Common myeloid progenitor, CD34-positive (primary cell): ENCODE results near the gene PGAM1.
A peak's percentile ranks its signal among the peaks of the same experiment; 100 is the strongest.
"Not testable (repeated sequence)": the region's sequence is repeated elsewhere in the genome, so short reads cannot be mapped to it uniquely, and the experiment has no call there.

Experiments
- CTCF ChIA-PET: fragments of 350-600 bp; sonication (Branson Sonifier 250); formaldehyde crosslinking; loops from one replicate; lab custom pipeline; 2021; ENCODE audit warnings: antibody characterized with exemption; lab: Charles Lee
- POLR2A ChIA-PET: fragments of 350-600 bp; sonication (Branson Sonifier 250); formaldehyde crosslinking; loops from one replicate; lab custom pipeline; 2021; ENCODE audit warnings: antibody characterized with exemption; lab: Charles Lee
- DNase-seq, 3 donors: peaks; one replicate each; pipeline versions ENCODE4 v3.0.0 to v3.0.0-alpha.2; 2013
- H3K27ac ChIP-seq, 2 experiments: 1 replicate in 1 of 2; 2 replicates in 1 of 2; pipeline ENCODE4 v1.7.0; 2013; ENCODE audit warnings: inconsistent platforms in 2 of 2, low read length in 2 of 2, mild to moderate bottlenecking in 2 of 2, low read depth in 1 of 2, moderate library complexity in 1 of 2; ENCODE audit not compliant: severe bottlenecking in 2 of 2, insufficient read depth in 1 of 2, poor library complexity in 1 of 2
- H3K27me3 ChIP-seq, 5 experiments: replicated peaks in 2 of 5; 1 replicate in 3 of 5; 2 replicates in 2 of 5; pipeline versions ENCODE4 v1.6.1 to v1.7.0; 2013; ENCODE audit warnings: low read length in 4 of 5, mild to moderate bottlenecking in 2 of 5, moderate library complexity in 2 of 5, inconsistent platforms in 1 of 5; ENCODE audit not compliant: insufficient read depth in 5 of 5, control insufficient read depth in 4 of 5
- H3K36me3 ChIP-seq, 4 experiments: 1 replicate in 2 of 4; 2 replicates in 2 of 4; pipeline versions ENCODE4 v1.6.1 to v1.7.0; 2013; ENCODE audit warnings: low read length in 3 of 4, control low read depth in 1 of 4, mild to moderate bottlenecking in 1 of 4; ENCODE audit not compliant: control insufficient read depth in 4 of 4, insufficient read depth in 4 of 4
- H3K4me1 ChIP-seq, 4 experiments: 1 replicate in 3 of 4; 2 replicates in 1 of 4; pipeline versions ENCODE4 v1.6.1 to v1.7.1; 2013; ENCODE audit warnings: low read length in 3 of 4, mild to moderate bottlenecking in 3 of 4, control low read depth in 1 of 4, inconsistent platforms in 1 of 4, moderate library complexity in 1 of 4; ENCODE audit not compliant: control insufficient read depth in 4 of 4, insufficient read depth in 4 of 4; ENCODE audit errors: control extremely low read depth in 1 of 4
- H3K4me3 ChIP-seq, 7 experiments: 1 replicate in 4 of 7; 2 replicates in 3 of 7; pipeline versions ENCODE4 v1.5.1 to v1.7.0; 2013; ENCODE audit warnings: mild to moderate bottlenecking in 7 of 7, low read length in 6 of 7, moderate library complexity in 6 of 7, inconsistent platforms in 2 of 7, low read depth in 2 of 7, control low read depth in 1 of 7; ENCODE audit not compliant: insufficient read depth in 4 of 7, control insufficient read depth in 1 of 7; ENCODE audit errors: extremely low read depth in 1 of 7
- H3K9me3 ChIP-seq, 5 experiments: 1 replicate in 4 of 5; 2 replicates in 1 of 5; pipeline versions ENCODE4 v1.6.1 to v1.7.1; 2013; ENCODE audit warnings: low read length in 4 of 5, mild to moderate bottlenecking in 2 of 5, inconsistent platforms in 1 of 5, low read depth in 1 of 5, moderate library complexity in 1 of 5; ENCODE audit not compliant: control insufficient read depth in 4 of 5, insufficient read depth in 2 of 5; ENCODE audit errors: control extremely low read depth in 1 of 5
- WGBS: methylation state at CpG from one replicate; pipeline ENCODE4 v1.1.5; 2013; ENCODE audit not compliant: insufficient coverage; 5-methylcytosine and 5-hydroxymethylcytosine counted together

PGAM1 gene

DNA sequence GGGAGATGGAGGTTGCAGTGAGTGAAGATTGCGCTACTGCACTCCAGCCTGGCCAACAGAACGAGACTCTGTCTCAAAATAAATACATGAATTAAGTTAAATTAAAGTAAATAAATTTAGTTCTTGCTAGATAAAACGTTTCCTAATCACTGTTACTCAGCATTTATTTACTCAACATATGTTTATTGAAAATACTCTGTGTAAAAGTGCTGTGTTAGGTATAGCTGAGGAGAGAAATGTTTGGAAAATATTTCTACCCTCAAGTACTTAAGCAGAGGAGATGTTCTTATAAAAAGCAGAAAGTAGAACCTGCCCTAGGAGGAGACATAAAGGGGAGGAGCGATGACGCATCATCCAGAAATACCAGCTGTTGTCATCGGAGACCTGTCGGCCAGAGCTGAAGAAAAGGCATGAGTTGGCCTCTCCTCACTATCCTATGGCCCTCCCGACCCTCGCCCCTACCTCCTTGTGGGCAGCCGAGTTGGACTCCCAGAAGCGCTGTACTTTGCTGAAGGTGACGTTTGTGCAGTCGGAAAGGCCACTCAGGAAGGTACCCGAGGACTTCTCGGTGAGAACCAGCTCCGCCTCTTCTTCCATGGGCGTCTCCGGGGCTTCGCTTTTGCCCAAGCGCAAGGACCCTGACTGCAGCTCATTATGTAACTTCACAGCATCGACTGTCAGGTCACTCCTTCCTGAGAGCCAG is 26.0 kb upstream of the PGAM1 start:
- POLR2A ChIA-PET = interaction anchor here (0.6 to 0.8 kb wide), 3 partner anchors 13 to 30 kb away, joined by 3 to 5 read pairs (median 3); no protein-coding TSS in a partner anchor

DNA sequence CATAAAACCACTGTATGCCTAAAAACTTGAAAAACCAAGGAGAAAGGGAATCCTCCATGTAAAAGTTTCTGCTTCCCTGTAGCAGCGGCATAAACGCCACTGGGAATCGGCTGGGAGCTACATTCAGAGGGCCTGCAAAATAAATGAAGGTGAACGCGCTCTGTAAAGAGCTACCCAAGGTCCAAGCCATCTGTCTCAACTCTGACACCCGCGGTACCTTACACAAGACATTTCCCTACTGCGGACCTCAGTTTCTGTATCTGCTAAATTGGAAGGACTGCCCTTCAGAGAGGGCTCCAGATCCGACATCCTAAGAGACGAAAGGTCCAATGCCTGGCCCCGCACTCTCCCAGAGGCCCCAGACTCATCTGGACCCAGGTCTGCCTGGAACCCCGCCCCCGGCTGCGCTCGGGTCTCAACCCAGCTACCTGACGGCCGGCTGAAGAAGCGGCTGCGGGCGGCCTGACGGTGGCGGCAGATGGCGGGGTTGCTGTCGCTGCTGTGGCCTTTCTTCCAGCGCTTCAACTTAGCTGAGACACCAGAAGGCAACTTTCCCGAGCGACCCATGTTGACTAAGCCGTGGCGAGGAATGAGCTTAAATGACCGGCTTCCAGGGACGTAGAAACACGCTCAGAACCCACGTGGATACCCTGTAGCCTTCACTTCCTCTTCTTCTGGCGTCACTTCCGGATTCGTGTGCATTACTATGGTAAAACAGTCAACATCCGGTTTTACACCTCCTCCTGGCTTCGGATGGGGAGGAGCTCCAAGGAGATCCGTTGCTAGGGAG is 25.1 kb upstream of the PGAM1 start, which contains the start of gene RRP12:
Gene RRP12 (minus strand): TSS at position 676 of the 790 bp plus-strand sequence. CDS start 109 bp downstream, at position 567.
- peak; percentile 99 for DNase-seq
- POLR2A ChIA-PET = interaction anchor here (0.6 kb wide), 1 partner anchor 29 kb away, joined by 5 read pairs; no protein-coding TSS in a partner anchor
- Histone ChIP-seq H3K36me3 (peaks cover 6 to 13% (median 9%) of the 10 kb centered on the region in 4 experiments), H3K4me1 (peaks cover 0 to 23% (median 17%) of the 10 kb centered on the region in 4 experiments), H3K27ac (peak within 1 kb of the TSS; percentile 95 to 98), H3K9me3 (no peaks in the 10 kb centered on the region), H3K27me3 (no peaks in the 10 kb centered on the region), H3K4me3 (peak within 1 kb of the TSS; percentile 65 to 93 (median 90))
- CTCF ChIA-PET = interaction anchor here (0.7 to 3.7 kb wide), 14 partner anchors 10 to 81 kb away, joined by 3 to 13 read pairs (median 4); no protein-coding TSS in a partner anchor
- 0% methylated on average over 37 of the region's 39 CpGs for WGBS

More for the DNA sequence above, 26.0 kb upstream of the PGAM1 start:
- peak overlapping the region in 6 of 7 experiments; percentile 88 to 93 (median 90) for H3K4me3 ChIP-seq
- peaks cover 0 to 19% (median 13%) of the 10 kb centered on the region in 4 experiments for H3K4me1 ChIP-seq
- H3K27ac ChIP-seq = peak overlapping the region; percentile 95 to 98
- H3K9me3 ChIP-seq = no peaks in the 10 kb centered on the region
- H3K27me3 ChIP-seq = no peaks in the 10 kb centered on the region
- peaks cover 6 to 19% (median 10%) of the 10 kb centered on the region in 4 experiments for H3K36me3 ChIP-seq
- WGBS = 34% methylated on average over 18 of the region's 21 CpGs
- peak in 2 of 3 donors; percentile 51 to 75 for DNase-seq
- CTCF ChIA-PET = interaction anchor here (0.6 to 3.7 kb wide), 12 partner anchors 9 to 239 kb away, joined by 3 to 13 read pairs (median 4); no protein-coding TSS in a partner anchor

DNA sequence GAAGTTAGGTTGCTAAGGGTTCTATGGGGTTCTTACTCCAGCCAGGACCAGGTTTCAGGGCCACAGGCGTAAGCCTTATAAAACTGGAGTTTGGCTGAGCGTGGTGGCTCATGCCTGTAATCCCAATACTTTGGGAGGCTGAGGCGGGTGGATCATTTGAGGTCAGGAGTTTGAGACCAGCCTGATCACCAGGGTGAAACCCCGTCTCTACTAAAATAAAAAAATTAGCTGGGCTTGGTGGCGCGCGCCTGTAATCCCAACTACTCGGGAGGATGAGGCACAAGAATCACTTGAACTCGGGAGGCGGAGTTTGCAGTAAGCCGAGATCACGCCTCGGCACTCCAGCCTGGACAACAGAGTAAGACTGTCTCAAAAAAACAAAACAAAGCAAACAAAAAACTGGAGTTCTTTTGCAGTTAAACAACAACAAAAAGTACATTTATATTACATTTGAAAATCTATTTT is 24.5 kb upstream of the PGAM1 start:
- H3K36me3 ChIP-seq = peaks cover under 1 to 7% (median 3%) of the 10 kb centered on the region in 4 experiments
- no peak for DNase-seq
- 69% methylated on average over 10 of the region's 13 CpGs for WGBS
- H3K4me1 ChIP-seq = peaks cover 0 to 29% (median 23%) of the 10 kb centered on the region in 4 experiments
- H3K27ac ChIP-seq = peak overlapping the region; percentile 95 to 98
- H3K9me3 ChIP-seq = no peaks in the 10 kb centered on the region
- H3K4me3 ChIP-seq = peak overlapping the region in 6 of 7 experiments; percentile 65 to 93 (median 89)
- CTCF ChIA-PET = interaction anchor here (0.7 to 3.7 kb wide), 9 partner anchors 9 to 57 kb away, joined by 3 to 13 read pairs (median 4); no protein-coding TSS in a partner anchor
- no peaks in the 10 kb centered on the region for H3K27me3 ChIP-seq
- POLR2A ChIA-PET = no interaction called here

DNA sequence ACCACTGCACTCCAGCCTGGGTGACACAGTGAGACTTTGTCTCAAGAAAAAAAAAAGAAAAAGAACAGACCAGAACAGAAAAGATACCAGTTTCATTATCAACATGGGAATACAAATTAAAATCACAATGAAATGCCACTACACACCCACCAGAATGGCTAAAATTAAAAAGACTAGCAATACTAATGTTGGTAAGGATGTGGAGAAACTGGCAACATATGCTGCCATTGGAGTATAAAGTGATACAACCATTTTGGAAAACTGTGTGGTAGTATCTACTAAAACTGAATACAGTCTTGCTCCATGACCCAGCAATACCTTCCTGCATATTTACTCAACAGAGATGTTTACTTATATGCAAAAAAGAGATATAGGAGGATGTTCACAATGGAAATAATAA is 21.9 kb upstream of the PGAM1 start:
- no peak for DNase-seq
- ChIA-PET CTCF (interaction anchor here (0.7 to 0.8 kb wide), 2 partner anchors 9 to 125 kb away, joined by 3 to 4 read pairs; no protein-coding TSS in a partner anchor), POLR2A (no interaction called here)
- Histone ChIP-seq H3K4me1 (peaks cover 2 to 52% (median 35%) of the 10 kb centered on the region in 4 experiments), H3K36me3 (no peaks in the 10 kb centered on the region), H3K27ac (no peak overlapping the region), H3K27me3 (no peaks in the 10 kb centered on the region), H3K9me3 (no peaks in the 10 kb centered on the region), H3K4me3 (no peak overlapping the region)

DNA sequence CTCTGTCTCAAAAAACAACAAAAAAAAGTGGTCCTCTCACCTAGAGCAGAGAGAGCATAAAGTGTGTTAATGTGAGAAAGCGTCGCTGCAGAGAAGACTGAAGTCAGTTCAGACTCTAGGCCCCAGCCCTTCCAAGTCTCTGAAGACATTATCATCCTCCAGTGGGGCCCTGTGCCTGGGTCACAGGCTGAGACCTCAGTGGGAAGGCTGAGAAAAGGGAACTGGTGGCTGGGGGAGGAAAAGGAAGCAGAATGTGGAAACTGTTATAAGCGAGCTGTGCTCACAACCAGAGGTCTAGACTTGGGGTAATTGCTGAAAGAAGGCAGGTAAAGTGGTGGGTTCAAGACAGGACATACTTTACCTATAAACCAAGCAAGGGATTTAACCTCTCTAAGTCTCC is 19.9 kb upstream of the PGAM1 start:
- 19% methylated on average over 2 of the region's 3 CpGs for WGBS
- POLR2A ChIA-PET = interaction anchor here (0.6 kb wide), 1 partner anchor 9 kb away, joined by 3 read pairs; no protein-coding TSS in a partner anchor
- Histone ChIP-seq H3K27me3 (no peaks in the 10 kb centered on the region), H3K4me1 (peaks cover 2 to 40% (median 26%) of the 10 kb centered on the region in 4 experiments), H3K9me3 (no peaks in the 10 kb centered on the region), H3K4me3 (peak overlapping the region in 2 of 7 experiments; percentile 10 to 11), H3K36me3 (no peaks in the 10 kb centered on the region), H3K27ac (peak overlapping the region in 1 of 2 experiments; percentile 74)
- peak; percentile 75 to 90 (median 87) for DNase-seq
- CTCF ChIA-PET = interaction anchor here (0.7 to 7.4 kb wide), 6 partner anchors 8 to 70 kb away, joined by 3 to 71 read pairs (median 3); no protein-coding TSS in a partner anchor

DNA sequence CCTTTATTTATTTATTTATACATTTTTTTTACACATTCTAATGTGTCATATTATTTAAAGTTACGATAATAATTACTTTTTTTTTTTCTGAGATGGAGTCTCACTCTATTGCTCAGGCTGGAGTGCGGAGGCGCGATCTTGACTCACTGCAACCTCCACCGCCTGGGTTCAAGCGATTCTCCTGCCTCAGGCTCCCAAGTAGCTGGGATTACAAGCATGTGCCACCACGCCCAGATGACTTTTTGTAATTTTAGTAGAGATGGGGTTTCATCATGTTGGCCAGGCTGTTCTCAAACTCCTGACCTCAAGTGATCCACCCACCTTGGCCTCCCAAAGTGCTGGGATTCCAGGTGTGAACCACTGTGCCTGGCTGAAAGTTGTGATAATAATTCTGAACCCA is 19.5 kb upstream of the PGAM1 start:
- POLR2A ChIA-PET = interaction anchor here (0.6 kb wide), 1 partner anchor 8 kb away, joined by 3 read pairs; no protein-coding TSS in a partner anchor

More for the DNA sequence above, 19.5 kb upstream of the PGAM1 start:
- CTCF ChIA-PET = interaction anchor here (0.7 to 7.4 kb wide), 5 partner anchors 15 to 70 kb away, joined by 3 to 71 read pairs (median 3); no protein-coding TSS in a partner anchor
- Histone ChIP-seq H3K4me1 (peaks cover 2 to 37% (median 24%) of the 10 kb centered on the region in 4 experiments), H3K4me3 (peak overlapping the region in 2 of 7 experiments; percentile 10 to 11), H3K27ac (peak overlapping the region in 1 of 2 experiments; percentile 74)
- WGBS = 69% methylated on average over 5 of the region's 7 CpGs
- not testable (repeated sequence) for H3K27me3 ChIP-seq, H3K9me3 ChIP-seq, H3K36me3 ChIP-seq, DNase-seq
